ENCODE measurements around the gene SLC13A3.
"Not testable (repeated sequence)": the region's sequence is repeated elsewhere in the genome, so short reads cannot be mapped to it uniquely, and the experiment has no call there.

The SLC13A3 gene

DNA sequence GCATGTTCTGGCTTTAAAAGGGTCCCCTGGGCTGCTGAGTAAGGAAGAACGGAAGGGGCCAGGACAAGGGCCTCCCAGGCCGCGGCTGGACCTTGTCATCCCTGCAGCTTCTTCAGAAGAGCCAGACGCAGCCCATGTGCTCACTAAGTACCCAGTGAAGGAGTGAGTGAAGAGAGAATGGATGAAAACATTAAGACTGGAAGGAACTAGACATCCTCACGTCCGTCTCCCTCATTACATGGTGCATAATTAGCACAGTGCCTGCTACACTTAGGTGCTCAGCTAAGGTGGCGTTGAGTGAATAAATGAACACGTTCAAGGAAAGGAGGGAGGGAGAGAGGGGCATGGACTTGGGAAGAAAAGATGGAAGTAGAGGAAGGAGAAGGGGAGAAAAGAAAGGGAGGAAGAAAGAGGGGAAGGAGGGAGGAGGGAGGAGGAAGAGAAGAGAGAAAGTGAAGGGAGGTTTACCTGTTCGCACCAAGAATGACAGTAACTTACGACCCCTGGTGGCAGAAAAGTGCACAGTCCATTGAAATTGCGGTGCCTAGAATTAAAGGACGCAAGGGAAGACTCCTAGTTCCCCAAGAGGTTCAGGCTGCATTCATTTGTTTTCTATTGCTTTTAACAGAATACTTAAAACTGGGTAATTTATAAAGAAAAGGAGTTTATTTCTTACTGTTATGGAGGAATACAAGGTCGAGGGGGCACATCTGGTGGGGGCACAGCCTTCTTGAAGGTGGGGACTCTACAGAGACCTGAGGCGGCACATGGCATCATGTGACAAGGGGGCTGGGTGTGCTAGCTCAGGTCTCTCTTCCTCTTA lies 30.0 kb upstream of the SLC13A3 start:
- DNase-seq (ENCODE audit: low read depth in 2 of 2): peak; percentile 55 to 63

- DNase-seq (ENCODE audit: low read depth in 2 of 2): no peak
Observed at GRCh38 chr20:46680684-46681031, 29.4 kb upstream of the SLC13A3 start.

DNA sequence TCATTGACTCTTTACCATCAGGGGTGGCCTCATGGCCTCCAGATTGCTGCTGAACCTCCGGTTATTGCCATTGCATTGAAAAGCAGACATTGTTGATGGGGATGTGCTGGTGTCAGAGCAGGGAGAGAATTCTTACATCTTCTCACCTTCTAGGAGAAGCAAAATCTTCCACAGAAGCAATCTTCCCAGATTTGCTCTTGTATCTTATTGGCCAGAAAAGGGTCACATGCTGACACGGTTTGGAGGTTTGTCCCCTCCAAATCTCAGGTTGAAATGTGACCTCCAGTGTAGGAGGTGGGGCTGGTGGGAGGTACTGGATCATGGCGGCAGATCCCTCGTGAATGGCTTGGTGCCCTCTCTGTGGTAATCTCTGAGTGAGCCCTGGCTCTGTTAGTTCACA lies 27.3 kb upstream of the SLC13A3 start:
- DNase-seq (ENCODE audit: low read depth in 2 of 2): no peak

DNA sequence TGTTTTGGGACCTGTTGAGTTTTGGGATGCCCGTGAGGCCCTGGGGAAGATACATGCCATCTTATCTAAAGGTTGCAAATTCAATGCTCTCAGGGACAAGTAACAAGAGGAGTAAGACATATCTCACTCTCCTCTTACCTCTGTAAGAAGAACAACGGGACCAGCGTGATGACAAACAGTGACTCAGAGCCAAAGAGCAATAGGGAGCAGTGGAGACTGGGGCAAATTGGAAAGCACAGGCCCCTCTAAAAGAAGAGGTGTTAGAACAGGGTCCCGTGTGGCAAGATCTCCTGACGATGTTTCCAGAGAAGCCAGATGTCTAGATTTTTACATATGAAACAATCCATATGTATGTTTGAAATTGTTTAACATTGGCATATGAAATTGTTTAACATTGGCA lies 26.3 kb upstream of the SLC13A3 start:
- DNase-seq (ENCODE audit: low read depth in 2 of 2): no peak

DNA sequence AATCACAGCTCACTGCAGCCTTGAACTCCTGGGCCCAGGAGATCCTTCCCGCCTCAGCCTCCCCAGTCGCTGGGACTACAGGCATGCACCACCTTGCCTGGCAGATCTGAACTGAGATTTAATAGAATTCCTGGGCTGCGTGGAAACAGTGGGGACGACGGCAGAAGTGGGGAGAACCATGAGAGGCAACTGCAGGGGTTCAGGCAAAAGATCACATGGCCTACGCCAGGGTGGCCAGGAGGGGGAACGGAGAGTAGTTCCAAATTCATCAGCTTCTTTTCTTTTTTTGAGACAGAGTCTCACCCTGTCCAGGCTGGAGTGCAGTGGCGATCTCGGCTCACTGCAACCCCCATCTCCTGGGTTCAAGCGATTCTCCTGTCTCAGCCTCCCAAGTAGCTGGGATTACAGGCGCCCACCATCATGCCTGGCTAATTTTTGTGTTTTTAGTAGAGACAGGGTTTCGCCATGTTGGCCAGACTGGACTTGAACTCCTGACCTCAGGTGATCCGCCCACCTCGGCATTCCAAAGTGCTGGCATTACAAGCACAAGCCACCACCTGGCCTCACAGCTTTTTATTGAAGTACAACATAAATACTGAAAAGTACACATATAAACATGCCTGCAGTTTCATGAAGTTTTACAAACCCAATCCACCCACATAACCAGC lies 25.5 kb upstream of the SLC13A3 start:
- not testable (repeated sequence) for DNase-seq (ENCODE audit: low read depth in 2 of 2)

DNA sequence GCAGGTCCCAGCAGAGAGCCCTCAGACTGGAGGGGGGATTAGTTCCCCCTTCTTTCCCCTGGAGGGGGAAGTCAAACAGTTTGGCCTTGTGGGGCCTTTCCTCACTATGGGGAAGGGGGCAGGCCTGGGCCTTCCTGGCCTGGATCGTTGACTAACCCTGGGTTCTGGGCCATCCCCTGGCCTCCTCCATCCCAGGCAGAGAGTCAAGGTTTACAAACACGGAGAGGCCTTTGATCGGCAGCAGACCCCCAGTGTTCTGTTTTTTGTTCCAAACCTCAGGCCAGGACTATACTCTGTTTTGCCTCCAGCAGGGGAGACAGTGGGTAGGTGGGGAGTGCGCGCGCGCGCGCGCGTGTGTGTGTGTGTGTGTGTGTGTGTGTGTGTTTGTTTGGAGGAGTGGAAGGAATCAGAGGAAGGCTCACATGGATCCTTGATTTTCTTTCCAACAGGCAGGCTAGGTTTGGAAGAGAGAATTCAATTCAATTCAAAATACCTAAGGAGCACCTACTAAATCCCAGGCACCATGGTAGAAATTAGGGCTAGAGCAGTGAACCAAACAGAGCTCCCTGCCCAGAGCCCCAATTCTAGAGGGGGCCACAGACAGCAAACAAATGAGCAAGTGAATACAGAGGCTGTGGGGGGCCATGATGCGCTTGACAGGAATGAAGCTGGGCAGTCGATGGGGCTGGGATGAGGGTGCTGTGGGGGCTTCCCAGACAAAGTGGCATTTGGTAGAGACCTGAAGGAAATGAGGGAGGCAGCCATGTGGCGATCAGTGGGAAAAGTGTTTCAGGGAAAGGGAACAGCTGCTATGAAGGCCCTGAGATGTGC lies 23.2 kb upstream of the SLC13A3 start:
- DNase-seq (ENCODE audit: low read depth in 2 of 2): no peak

DNA sequence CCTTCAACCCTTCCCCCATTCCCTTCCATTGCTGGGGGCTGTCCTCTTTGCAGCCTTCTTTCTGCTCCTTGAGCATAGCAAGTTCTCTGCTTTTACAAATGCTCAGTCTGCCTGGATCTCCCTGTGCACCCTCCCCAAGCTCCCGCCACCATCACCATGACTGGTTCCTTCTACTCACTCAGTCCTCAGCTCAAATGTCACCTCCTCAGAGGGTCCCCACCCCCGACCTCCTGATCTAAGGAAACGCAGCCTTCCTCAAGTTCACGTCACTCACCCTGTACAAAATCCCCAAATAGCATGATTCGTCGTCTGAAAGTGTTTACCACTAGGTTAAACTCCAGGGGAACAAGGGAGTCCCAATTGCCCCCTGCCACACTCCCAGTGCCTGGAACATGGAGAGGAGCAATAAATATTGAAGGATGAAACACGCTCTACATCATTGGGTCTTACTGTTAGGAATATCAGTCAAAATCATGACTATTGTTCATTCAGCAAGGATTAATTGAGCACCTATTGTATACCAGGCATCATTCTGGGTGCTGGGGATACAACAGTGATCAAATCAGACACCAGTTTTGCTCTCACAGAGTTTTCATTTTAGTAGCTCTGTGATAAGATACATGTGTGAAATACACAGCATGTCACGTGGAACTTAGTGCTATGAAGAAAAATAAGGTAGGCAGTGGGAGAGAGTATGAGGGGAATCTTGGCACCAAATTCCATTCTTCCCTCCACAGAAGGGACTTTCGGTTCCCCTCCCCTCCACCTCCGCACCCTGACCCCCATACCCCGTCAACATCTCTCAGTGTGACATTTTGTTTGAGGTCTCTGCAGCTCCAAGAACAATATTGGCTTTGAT lies 22.4 kb upstream of the SLC13A3 start:
- no peak for DNase-seq (ENCODE audit: low read depth in 2 of 2)

DNA sequence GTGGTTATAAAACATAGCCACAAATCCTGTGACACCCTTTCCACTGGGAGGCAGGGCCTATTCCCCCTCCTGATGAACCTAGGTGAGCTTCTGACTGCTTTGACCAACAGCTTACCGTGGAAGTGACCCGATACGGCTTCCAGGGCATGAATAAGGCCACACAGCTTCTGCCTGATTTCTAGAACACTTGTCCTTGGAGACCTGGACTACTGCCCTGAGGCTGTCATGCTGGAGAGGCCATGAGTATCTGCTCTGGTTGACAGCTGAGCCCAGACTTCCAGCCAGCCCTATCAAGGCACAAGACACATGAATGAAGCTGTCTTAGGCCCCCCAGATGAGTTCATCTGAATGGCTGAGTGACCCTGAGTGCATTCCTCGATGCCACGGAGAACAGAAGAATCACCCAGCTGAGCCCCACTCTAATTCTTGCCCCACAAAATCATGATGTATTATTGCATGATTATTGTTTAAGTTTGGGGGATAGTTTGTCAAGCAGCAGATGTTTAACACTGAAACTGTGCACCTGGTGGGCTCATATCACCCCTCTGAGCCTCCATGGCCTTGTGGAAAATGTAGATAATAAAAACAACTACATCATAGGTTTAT lies 21.4 kb upstream of the SLC13A3 start:
- DNase-seq (ENCODE audit: low read depth in 2 of 2): no peak

DNA sequence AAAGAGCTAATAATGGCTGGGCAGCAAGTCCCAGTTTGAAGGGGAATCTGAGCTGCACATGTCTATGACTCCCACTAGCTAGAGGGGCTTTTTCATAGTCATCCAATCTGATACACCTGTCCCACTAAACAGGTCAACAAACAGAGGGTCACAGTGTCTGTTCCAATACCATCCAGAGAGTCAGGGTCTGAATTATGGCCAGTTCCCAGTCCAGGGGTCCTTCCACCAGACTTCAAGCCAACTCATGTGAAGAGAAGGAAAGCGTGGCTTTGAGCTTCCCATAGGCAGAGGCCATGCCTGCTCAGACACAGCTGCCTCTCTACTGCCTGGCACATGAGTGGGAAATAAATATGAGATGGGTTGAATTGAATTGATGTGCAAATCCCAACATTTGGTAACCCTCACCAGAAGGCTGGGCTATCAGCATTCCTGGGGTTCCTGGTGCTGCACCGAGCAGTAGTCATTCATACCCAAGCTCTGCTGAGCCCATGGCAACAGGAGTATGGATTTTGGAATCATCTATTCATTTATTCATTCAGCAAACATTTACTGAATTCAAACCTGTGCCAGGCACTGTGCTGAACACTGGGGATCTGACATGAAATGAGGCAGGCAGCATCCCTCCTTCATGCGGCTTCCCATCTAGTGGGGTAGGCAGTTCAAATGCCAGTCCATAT lies 20.7 kb upstream of the SLC13A3 start:
- no peak for DNase-seq (ENCODE audit: low read depth in 2 of 2)

DNA sequence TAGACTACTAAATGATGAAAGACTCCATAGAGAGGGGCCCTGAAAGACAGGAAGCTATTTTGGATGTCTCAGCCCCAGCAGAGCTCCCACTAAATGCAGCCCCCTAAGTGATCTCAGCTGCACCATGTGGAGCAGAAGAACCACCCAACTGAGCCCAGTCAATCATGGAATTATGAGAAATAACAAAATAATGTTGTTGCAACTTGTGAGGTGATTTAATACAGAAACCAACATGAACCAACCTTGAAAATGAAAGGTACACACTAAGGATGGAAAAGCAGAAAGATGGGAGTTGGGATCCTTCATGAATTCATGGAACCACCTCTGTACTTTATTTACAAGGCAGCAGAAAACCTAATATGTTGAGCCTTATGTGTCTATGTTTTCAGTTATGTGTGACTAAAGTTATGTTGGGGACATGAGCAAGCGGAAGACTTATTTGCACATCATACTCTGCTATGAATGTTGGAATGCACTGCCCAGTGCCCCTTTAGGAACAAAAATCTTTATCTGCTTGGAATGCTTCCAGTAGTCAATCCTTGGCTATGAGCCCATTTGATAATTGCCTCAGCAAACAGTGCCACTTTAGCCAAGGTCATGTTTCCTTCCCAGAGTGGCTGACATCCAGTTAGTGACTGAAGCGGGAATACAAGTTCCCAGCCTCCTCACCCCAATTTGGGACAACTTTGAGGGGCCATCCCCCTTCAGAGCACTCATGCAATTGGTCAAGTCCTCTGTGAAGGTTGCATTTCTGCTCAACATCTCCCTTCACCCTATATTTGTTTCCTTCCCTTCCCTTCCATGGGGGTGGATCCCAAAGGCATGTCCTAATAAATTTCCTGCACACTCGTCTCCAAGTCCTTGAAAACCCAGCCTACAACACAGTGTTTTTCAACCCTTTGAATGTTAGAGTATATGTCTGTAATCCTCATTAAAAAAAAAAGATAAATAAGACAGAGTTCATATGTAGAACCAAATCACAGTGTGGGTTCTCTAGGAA lies 19.6 kb upstream of the SLC13A3 start:
- no peak for DNase-seq (ENCODE audit: low read depth in 2 of 2)

- no peak for DNase-seq (ENCODE audit: low read depth in 2 of 2)
Observed at GRCh38 chr20:46670228-46670584, 18.9 kb upstream of the SLC13A3 start.

GRCh38 chr20:46666818-46667515 lies 15.7 kb upstream of the SLC13A3 start:
- no peak for DNase-seq (ENCODE audit: low read depth in 2 of 2)

- no peak for DNase-seq (ENCODE audit: low read depth in 2 of 2)
Observed at GRCh38 chr20:46666306-46666705, 15.0 kb upstream of the SLC13A3 start.

DNA sequence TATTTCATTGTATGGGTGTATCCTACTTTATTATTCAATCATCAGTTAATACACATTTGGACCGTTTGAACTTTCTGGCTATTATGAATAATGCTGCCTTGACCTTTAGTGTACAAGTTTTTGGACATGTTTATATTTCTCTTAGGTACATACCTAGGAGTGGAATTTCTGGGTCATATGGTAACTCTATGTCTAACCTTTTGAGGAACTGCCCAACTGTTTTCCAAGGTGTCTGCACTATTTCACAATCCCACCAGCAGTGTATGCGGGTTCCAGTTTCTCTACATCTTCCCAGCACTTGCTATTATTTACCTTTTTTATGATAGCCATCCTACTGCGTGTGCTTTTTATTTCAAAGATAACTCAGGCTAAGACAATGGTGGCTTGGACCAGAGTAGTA lies 14.3 kb upstream of the SLC13A3 start:
- no peak for DNase-seq (ENCODE audit: low read depth in 2 of 2)

- no peak for DNase-seq (ENCODE audit: low read depth in 2 of 2)
Observed at GRCh38 chr20:46663531-46663930, 12.3 kb upstream of the SLC13A3 start.

DNA sequence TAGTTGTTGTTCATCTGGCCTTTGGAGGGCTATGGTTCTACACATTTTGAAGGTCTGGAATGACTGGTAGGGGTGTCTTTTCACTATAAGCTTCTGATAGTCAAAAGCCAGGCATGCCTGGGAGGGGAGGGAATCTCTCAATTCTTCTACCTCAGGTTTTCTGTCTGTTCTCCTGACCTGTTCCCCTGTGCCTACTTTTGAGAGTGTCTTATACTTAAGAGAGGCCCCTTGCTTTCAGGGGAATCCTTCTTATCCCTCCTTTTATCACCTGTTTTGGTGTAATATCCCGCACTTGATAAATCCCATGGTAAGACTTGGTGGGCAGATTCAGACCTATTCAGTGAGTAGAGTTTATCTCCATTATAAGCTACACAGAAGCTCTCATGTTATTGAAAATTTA lies 10.4 kb upstream of the SLC13A3 start:
- DNase-seq (ENCODE audit: low read depth in 2 of 2): no peak

GRCh38 chr20:46660487-46660886 lies 9.2 kb upstream of the SLC13A3 start:
- no peak for DNase-seq (ENCODE audit: low read depth in 2 of 2)

GRCh38 chr20:46657618-46658017 lies 6.4 kb upstream of the SLC13A3 start:
- no peak for DNase-seq (ENCODE audit: low read depth in 2 of 2)

- DNase-seq (ENCODE audit: low read depth in 2 of 2): no peak
Observed at GRCh38 chr20:46657137-46657536, 5.9 kb upstream of the SLC13A3 start.
